K562 (cell line): ENCODE measurements around the gene NYAP1. TPM values are rescaled to one million over a fixed set of nuclear protein-coding genes. Genes with fewer than 3 reads are reported as not detected.

ENCODE experiments used
- ATAC-seq: fragments of 200-7000 bp; cut with Tn5 transposase; 3 replicates; pipeline ENCODE4 v1.9.1; 2020; ENCODE audit warnings: moderate library complexity
- Bru-seq: library from RNA; stranded (reverse); fragments of 400-500 nt; gene quantifications from one replicate; lab custom pipeline; 2021; lab: Mats Ljungman, UMichigan
- BruChase-seq, 2 experiments: library from RNA; stranded (reverse); fragments of 400-500 nt; gene quantifications; one replicate each; lab custom pipeline; 2021; lab: Mats Ljungman, UMichigan
- BruUV-seq: library from RNA; stranded (reverse); fragments of 400-500 nt; replicated peaks from 2 replicates; lab custom pipeline; 2021; lab: Mats Ljungman, UMichigan
- CTCF ChIA-PET: fragments of 300-600 bp; formaldehyde crosslinking; extraction: SDS; loops from one replicate; lab custom pipeline; 2021; ENCODE audit warnings: low intra/inter-chr PET ratio; lab: Yijun Ruan, JAX
- POLR2A ChIA-PET: fragments of 300-600, 350-650 bp; sonication (Branson Sonifier 250); formaldehyde crosslinking; extraction: SDS; loops from one replicate; lab custom pipeline; 2021; ENCODE audit warnings: antibody characterized with exemption, inconsistent platforms; lab: Yijun Ruan, JAX
- DNase-seq, 4 experiments: peaks; one replicate each; pipeline versions ENCODE4 v3.0.0 to v3.0.0-alpha.2; 2011 to 2018; ENCODE audit warnings: low spot score in 3 of 4, mixed read lengths in 3 of 4; ENCODE audit errors: extremely low read depth in 1 of 4
- FAIRE-seq: peaks from 2 replicates; lab custom pipeline; 2011; peaks lifted over from hg19 to GRCh38; lab: Jason Lieb, UNC
- H2AFZ ChIP-seq: 2 replicates; pipeline ENCODE4 v1.6.0; 2011; ENCODE audit warnings: low read depth, low read length, control low read depth, inconsistent platforms
- H3K27ac ChIP-seq: fragments of 200-600 bp; 3 replicates; pipeline ENCODE4 v1.8.0; 2011; ENCODE audit warnings: low read depth, mild to moderate bottlenecking, control low read depth, inconsistent platforms, low read length, moderate library complexity, mixed read lengths; ENCODE audit errors: extremely low read depth
- H3K27me3 ChIP-seq, 2 experiments: fragments of 300-600 bp in 1 of 2; 2 replicates in 1 of 2; 3 replicates in 1 of 2; pipeline versions ENCODE4 v1.6.0 to v1.8.0; 2011; ENCODE audit warnings: inconsistent platforms in 2 of 2, low read length in 2 of 2, mild to moderate bottlenecking in 1 of 2, mixed read lengths in 1 of 2, moderate library complexity in 1 of 2; ENCODE audit not compliant: control insufficient read depth in 2 of 2, insufficient read depth in 2 of 2
- H3K36me3 ChIP-seq: fragments of 300-600 bp; 3 replicates; pipeline ENCODE4 v1.8.0; 2011; ENCODE audit warnings: mild to moderate bottlenecking, low read length, inconsistent platforms; ENCODE audit not compliant: control insufficient read depth, insufficient read depth
- H3K4me1 ChIP-seq, 2 experiments: fragments of 200-600 bp in 1 of 2; replicated peaks in 1 of 2; 2 replicates in 1 of 2; 3 replicates in 1 of 2; pipeline versions ENCODE4 v1.5.1 to v1.8.0; 2011; ENCODE audit warnings: inconsistent platforms in 2 of 2, low read length in 2 of 2, mild to moderate bottlenecking in 1 of 2, mixed read lengths in 1 of 2, moderate library complexity in 1 of 2; ENCODE audit not compliant: control insufficient read depth in 2 of 2, insufficient read depth in 2 of 2
- H3K4me2 ChIP-seq: 2 replicates; pipeline ENCODE4 v1.6.1; 2011; ENCODE audit warnings: low read length, control low read depth, inconsistent platforms, mixed read lengths; ENCODE audit not compliant: insufficient read depth
- H3K4me3 ChIP-seq: fragments of 200-600 bp; sonication (generic), shearing (Covaris generic); 2 replicates; pipeline ENCODE4 v1.5.1; 2016; ENCODE audit warnings: control low read depth, inconsistent platforms
- H3K79me2 ChIP-seq: fragments of 200-600 bp; 3 replicates; pipeline ENCODE4 v1.8.0; 2011; ENCODE audit warnings: low read length, inconsistent platforms; ENCODE audit not compliant: control insufficient read depth, insufficient read depth
- H3K9ac ChIP-seq, 2 experiments: 2 replicates each; pipeline versions ENCODE4 v1.6.0 to v1.6.1; 2011; ENCODE audit warnings: low read depth in 2 of 2, low read length in 2 of 2, control low read depth in 1 of 2, inconsistent platforms in 1 of 2, mild to moderate bottlenecking in 1 of 2, mixed read lengths in 1 of 2; ENCODE audit not compliant: insufficient read depth in 1 of 2
- H3K9me1 ChIP-seq: one replicate; pipeline ENCODE4 v1.6.0; 2011; ENCODE audit warnings: inconsistent platforms, mild to moderate bottlenecking, low read length, moderate library complexity; ENCODE audit not compliant: control insufficient read depth, insufficient read depth
- H3K9me3 ChIP-seq: replicated peaks from 2 replicates; pipeline ENCODE4 v1.5.1; 2011; ENCODE audit warnings: low read depth, low read length, inconsistent platforms; ENCODE audit not compliant: control insufficient read depth, insufficient read depth
- H4K20me1 ChIP-seq: replicated peaks from 2 replicates; pipeline ENCODE4 v1.6.1; 2011; ENCODE audit warnings: low read length, inconsistent platforms, mixed read lengths; ENCODE audit not compliant: control insufficient read depth, insufficient read depth
- ETV1 ChIP-seq: fragments of 450-650 bp; conservative IDR thresholded peaks from 2 replicates; pipeline ENCODE4 v1.6.1; 2016; ENCODE audit warnings: missing genetic modification characterization, control low read depth, low read depth, missing compliant biosample characterization
- FOXO4 ChIP-seq: fragments of 450-650 bp; formaldehyde crosslinking; IDR thresholded peaks from 2 replicates; pipeline ENCODE4 v1.4.0; 2020; ENCODE audit warnings: mild to moderate bottlenecking, moderate library complexity
- GTF2E2 ChIP-seq: fragments of 200-800 bp; sonication (Bioruptor generic); IDR thresholded peaks from 2 replicates; pipeline ENCODE4 v1.6.1; 2016; ENCODE audit warnings: missing genetic modification characterization, missing compliant biosample characterization
- HDAC1 ChIP-seq, 2 experiments: fragments of 450-650 bp; IDR thresholded peaks; 2 replicates each; pipeline ENCODE4 v1.6.1; 2016 to 2017; ENCODE audit warnings: inconsistent platforms in 1 of 2, mild to moderate bottlenecking in 1 of 2, moderate library complexity in 1 of 2
- HSF4 ChIP-seq: fragments of 250-450 bp; sonication (Bioruptor Pico); IDR thresholded peaks from 2 replicates; pipeline ENCODE4 v2.1.2; 2022; ENCODE audit warnings: mild to moderate bottlenecking, moderate library complexity, borderline replicate concordance
- MXD1 ChIP-seq: fragments of 250-450 bp; sonication (Bioruptor Pico); IDR thresholded peaks from 2 replicates; pipeline ENCODE4 v1.8.0; 2021; ENCODE audit warnings: borderline replicate concordance, mild to moderate bottlenecking, moderate library complexity; ENCODE audit not compliant: poor library complexity, severe bottlenecking
- NFIC ChIP-seq: fragments of 450-650 bp; IDR thresholded peaks from 2 replicates; pipeline ENCODE4 v1.6.1; 2017; ENCODE audit warnings: mild to moderate bottlenecking, inconsistent platforms
- NR2F6 ChIP-seq: fragments of 450-650 bp; formaldehyde crosslinking; IDR thresholded peaks from 2 replicates; pipeline ENCODE4 v1.4.0; 2020; ENCODE audit warnings: mild to moderate bottlenecking
- NUFIP1 ChIP-seq: fragments of 450-650 bp; IDR thresholded peaks from 2 replicates; pipeline ENCODE4 v1.6.1; 2018; ENCODE audit not compliant: partially characterized antibody
- POLR2AphosphoS2 ChIP-seq: IDR thresholded peaks from 2 replicates; pipeline ENCODE4 v1.6.1; 2012; ENCODE audit warnings: low read length, improper control_type of control experiment
- STAT5B ChIP-seq: fragments of 250-450 bp; sonication (Bioruptor Pico); IDR thresholded peaks from 2 replicates; pipeline ENCODE4 v1.8.0; 2021; ENCODE audit warnings: mild to moderate bottlenecking, inconsistent platforms
- ZBTB12 ChIP-seq: fragments of 250-450 bp; sonication (Bioruptor Pico); IDR thresholded peaks from 2 replicates; pipeline ENCODE4 v1.4.0; 2020
- ZFX ChIP-seq: sonication (generic); formaldehyde crosslinking; IDR thresholded peaks from 2 replicates; pipeline ENCODE4 v1.8.0; 2022; ENCODE audit warnings: mild to moderate bottlenecking, missing genetic modification reagents, moderate library complexity
- WGBS: fragments of 100-300 bp; shearing (Covaris generic); methylation state at CpG from one replicate; pipeline ENCODE4 v1.1.6; 2016; ENCODE audit warnings: low coverage, mixed read lengths; ENCODE audit not compliant: insufficient coverage; ENCODE audit errors: missing lambda C conversion rate; 5-methylcytosine and 5-hydroxymethylcytosine counted together
- in situ Hi-C: fragments of 300-500 bp; cut with MboI; formaldehyde crosslinking; loops from 4 replicates; pipeline ENCODE4 v1.15.0; 2018; ENCODE audit warnings: inconsistent platforms, mixed read lengths
- intact Hi-C: fragments of 100-400 bp; cut with micrococcal nuclease; formaldehyde crosslinking; loops from 2 replicates; pipeline ENCODE4 v1.14.2; 2022
- long read RNA-seq, 3 experiments: library from polyadenylated mRNA in 2 of 3; library from RNA in 1 of 3; unstranded in 2 of 3; stranded (forward) in 1 of 3; transcript quantifications; one replicate each; pipeline ENCODE4 v2.0.0, GENCODE V29; 2019 to 2022
- polyA minus RNA-seq, 3 experiments: library from RNA; depleted of rRNA, polyadenylated mRNA; stranded (reverse); fragments of >200 nt; gene quantifications; 2 replicates each; pipeline ENCODE4 v1.2.3, GENCODE V29; 2011
- polyA plus RNA-seq, 8 experiments: library from polyadenylated mRNA; depleted of rRNA in 4 of 8; stranded (reverse) in 5 of 8; unstranded in 3 of 8; fragments of >200 nt; fragmentation: Nextera tagmentation in 2 of 8; fragmentation: Illumina TruSeq in 1 of 8; extraction: Ambion mirVana in 2 of 8; extraction: Trizol in 1 of 8; gene quantifications; 2 replicates each; pipeline versions ENCODE4 v1.2.1 to v1.2.3, GENCODE V29; 2011 to 2014; ENCODE audit warnings: inconsistent platforms in 1 of 8, missing spikeins in 1 of 8
- total RNA-seq, 7 experiments: library from RNA; depleted of rRNA in 6 of 7; stranded (reverse); fragments of >200 nt in 6 of 7; fragmentation: Illumina TruSeq in 2 of 7; extraction: Trizol in 2 of 7; gene quantifications; 2 replicates each; pipeline versions ENCODE4 v1.2.1 to v1.2.3, GENCODE V29; 2011 to 2021; ENCODE audit warnings: low replicate concordance in 1 of 7

Gene NYAP1
- 0.53 and 1.0 TPM in 2 replicates for total RNA-seq (2011; cell fraction: chromatin; rRNA removed; ENCODE audit: low replicate concordance)
- total RNA-seq (2011; cell fraction: nucleolus; rRNA removed) = 0.67 and 0.79 TPM in 2 replicates
- total RNA-seq (2011; cell fraction: nucleoplasm; rRNA removed) = 0.23 and 0.59 TPM in 2 replicates
- 0.32 and 0.98 TPM in 2 replicates for total RNA-seq (2014; rRNA removed)
- 0.11 and 0.13 TPM in 2 replicates for total RNA-seq (2014; rRNA removed; fragmentation: Illumina TruSeq; extraction: Trizol)
- total RNA-seq (2015; rRNA removed; fragmentation: Illumina TruSeq; extraction: Trizol) = 0.15 and 0.22 TPM in 2 replicates
- total RNA-seq (2021) = 0.82 and 0.87 TPM in 2 replicates
- polyA plus RNA-seq (2011; rRNA removed) = 0.09 and 0.13 TPM in 2 replicates
- polyA plus RNA-seq (2011; cell fraction: cytosol; rRNA removed) = 0.15 and 1.4 TPM in 2 replicates
- 0.34 and 1.7 TPM in 2 replicates for polyA plus RNA-seq (2011; cell fraction: nucleus; rRNA removed)
- 0.35 and 0.65 TPM in 2 replicates for polyA plus RNA-seq (2012)
- polyA plus RNA-seq (2014; fragmentation: Illumina TruSeq; extraction: Trizol) = 0.13 and 0.17 TPM in 2 replicates
- polyA plus RNA-seq (2014; fragmentation: Nextera tagmentation; extraction: Ambion mirVana) = not detected
- 0.88 and 1.0 TPM in 2 replicates for polyA plus RNA-seq (2014; rRNA removed)
- 0.11 TPM in 1 of 2 replicates, not detected in the other for polyA minus RNA-seq (2011; rRNA and poly(A)+ RNA removed)
- polyA minus RNA-seq (2011; cell fraction: cytosol; rRNA and poly(A)+ RNA removed) = not detected in 2 replicates
- 0.22 and 0.40 TPM in 2 replicates for polyA minus RNA-seq (2011; cell fraction: nucleus; rRNA and poly(A)+ RNA removed)
- Bru-seq, nascent RNA = percentile 32 among the genes with signal in this experiment
- percentile 23 among the genes with signal in this experiment for BruChase-seq, experiment 1, labeled RNA remaining after a 2-hour chase
- percentile 34 among the genes with signal in this experiment for BruChase-seq, experiment 2, labeled RNA remaining after a 6-hour chase
- long read RNA-seq, experiment 1, partial matches to known transcripts = 0 of 1 reads
- long read RNA-seq, experiment 1, other reads (novel, unspliced or antisense) = 1 of 1 reads
- long read RNA-seq, experiment 2, partial matches to known transcripts = 1 of 1 reads
- long read RNA-seq, experiment 2, other reads (novel, unspliced or antisense) = 0 of 1 reads
- long read RNA-seq, experiment 3 = 0 reads

GRCh38 chr7:100483722-100484672, at the start of gene NYAP1:
Gene NYAP1, plus strand, starts transcription at chr7:100483927. Its CDS starts 1,385 bp downstream, at chr7:100485312.
- WGBS = 72% methylated on average over 9 of the region's 45 CpGs
- TF ChIP-seq STAT5B (no peak), NFIC (no peak), ETV1 (tag) (no peak), ZBTB12 (CRISPR knock-in tag) (no peak), HDAC1 (IDR thresholded peaks at IDR 0.05) (no peak), HSF4 (CRISPR knock-in tag) (no peak), FOXO4 (CRISPR knock-in tag) (no peak), MXD1 (CRISPR knock-in tag) (no peak), NUFIP1 (no peak), POLR2AphosphoS2 (no peak), ZFX (CRISPR knock-in tag) (no peak), GTF2E2 (no peak), NR2F6 (CRISPR knock-in tag) (no peak)

More at GRCh38 chr7:100483722-100484672, at the start of gene NYAP1:
- ATAC-seq (peak; percentile 70), DNase-seq (peak; percentile 83 to 95 (median 92)), FAIRE-seq (no peak)
- H2AFZ ChIP-seq = peak within 1 kb of the TSS; percentile 96
- peaks cover 8 to 72% of the 10 kb centered on the region in 2 experiments; a peak in 4 of 5 replicates for H3K4me1 ChIP-seq
- H3K9me3 ChIP-seq = no peaks in the 10 kb centered on the region
- H3K9ac ChIP-seq = peak within 1 kb of the TSS; percentile 58 to 94; a peak in 3 of 4 replicates
- H4K20me1 ChIP-seq = no peaks in the 10 kb centered on the region
- peaks cover 2% of the 10 kb centered on the region for H3K79me2 ChIP-seq
- in situ Hi-C loops = no loop called here
- no peaks in the 10 kb centered on the region for H3K36me3 ChIP-seq
- H3K27ac ChIP-seq = peak within 1 kb of the TSS; percentile 27; the same call in 1 of the 3 replicates
- ChIA-PET POLR2A (interaction anchor here (0.5 to 1.6 kb wide), 5 partner anchors 9 to 403 kb away, joined by 3 to 5 read pairs (median 3); no protein-coding TSS in a partner anchor), CTCF (interaction anchor here (1.3 to 3.3 kb wide), 7 partner anchors 14 to 351 kb away, joined by 3 to 30 read pairs (median 5); no protein-coding TSS in a partner anchor)
- H3K4me3 ChIP-seq = peak within 1 kb of the TSS; percentile 64
- no peaks in the 10 kb centered on the region for H3K27me3 ChIP-seq
- H3K4me2 ChIP-seq = peak within 1 kb of the TSS; percentile 87
- intact Hi-C loops = loop anchor here (1.0 kb wide), 3 partner anchors 15 to 84 kb away; no protein-coding TSS in a partner anchor
- no peaks in the 10 kb centered on the region for H3K9me1 ChIP-seq
- BruUV-seq = no TSS peak
